ENCODE measurements around the gene RAC2. TPM values are rescaled to one million over a fixed set of nuclear protein-coding genes. Genes with fewer than 3 reads are reported as not detected.
A peak's percentile ranks its signal among the peaks of the same experiment; 100 is the strongest.

The RAC2 gene
- total RNA-seq, 4 donors from 2014 or later, result 1.9 to 3.7 (median 3.5) TPM; not detected in 1

DNA sequence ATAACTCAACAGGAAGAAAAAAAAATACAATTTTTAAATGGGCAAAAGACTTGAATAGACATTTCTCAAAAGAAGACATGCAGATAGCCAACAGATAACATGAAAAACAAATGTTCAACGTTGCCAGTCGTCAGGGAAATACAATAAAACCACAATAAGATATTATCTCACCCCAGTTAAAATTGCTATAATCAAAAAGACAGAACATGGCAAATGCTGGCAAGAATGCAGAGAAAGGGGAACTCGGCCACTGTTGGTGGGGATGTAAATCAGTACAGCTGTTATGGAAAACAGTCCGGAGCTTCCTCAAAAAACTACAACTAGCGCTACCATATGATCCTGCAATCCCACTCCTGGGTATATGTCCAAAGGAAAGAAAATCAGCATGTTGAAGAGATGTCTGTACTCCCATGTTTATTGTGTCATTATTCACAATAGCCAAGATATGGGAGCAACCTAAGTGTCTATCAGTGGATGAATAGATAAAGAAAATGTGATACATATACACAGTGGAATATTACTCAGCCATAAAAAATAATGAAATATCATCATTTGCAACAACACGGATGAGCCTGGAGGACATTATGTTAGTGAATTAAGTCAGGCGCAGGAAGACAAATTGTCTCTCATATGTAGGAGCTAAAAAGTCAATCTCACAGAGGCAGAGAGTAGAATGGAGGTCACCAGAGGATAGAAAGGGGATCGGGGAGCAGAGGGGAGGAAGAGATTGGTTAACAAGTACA is 26.0 kb upstream of the RAC2 start:
- Histone ChIP-seq H3K9me3 (no peaks in the 10 kb centered on the region), H3K4me1 (no peaks in the 10 kb centered on the region), H3K27ac (no peak overlapping the region), H3K36me3 (no peaks in the 10 kb centered on the region), H3K27me3 (peaks cover 13 to 32% (median 30%) of the 10 kb centered on the region in 3 donors), H3K4me3 (no peak overlapping the region)
- ATAC-seq, result no peak
- TF ChIP-seq POLR2A (IDR thresholded peaks at IDR 0.05), result no peak
- TF ChIP-seq, protein P1, sequence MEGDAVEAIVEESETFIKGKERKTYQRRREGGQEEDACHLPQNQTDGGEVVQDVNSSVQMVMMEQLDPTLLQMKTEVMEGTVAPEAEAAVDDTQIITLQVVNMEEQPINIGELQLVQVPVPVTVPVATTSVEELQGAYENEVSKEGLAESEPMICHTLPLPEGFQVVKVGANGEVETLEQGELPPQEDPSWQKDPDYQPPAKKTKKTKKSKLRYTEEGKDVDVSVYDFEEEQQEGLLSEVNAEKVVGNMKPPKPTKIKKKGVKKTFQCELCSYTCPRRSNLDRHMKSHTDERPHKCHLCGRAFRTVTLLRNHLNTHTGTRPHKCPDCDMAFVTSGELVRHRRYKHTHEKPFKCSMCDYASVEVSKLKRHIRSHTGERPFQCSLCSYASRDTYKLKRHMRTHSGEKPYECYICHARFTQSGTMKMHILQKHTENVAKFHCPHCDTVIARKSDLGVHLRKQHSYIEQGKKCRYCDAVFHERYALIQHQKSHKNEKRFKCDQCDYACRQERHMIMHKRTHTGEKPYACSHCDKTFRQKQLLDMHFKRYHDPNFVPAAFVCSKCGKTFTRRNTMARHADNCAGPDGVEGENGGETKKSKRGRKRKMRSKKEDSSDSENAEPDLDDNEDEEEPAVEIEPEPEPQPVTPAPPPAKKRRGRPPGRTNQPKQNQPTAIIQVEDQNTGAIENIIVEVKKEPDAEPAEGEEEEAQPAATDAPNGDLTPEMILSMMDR (IDR thresholded peaks at IDR 0.05 in 4 of 5, conservative IDR thresholded peaks at IDR 0.05 in 1 of 5), result no peak
- in situ Hi-C loops (cut with MboI; ENCODE audit: low sequenced_read_pairs in 4 of 4) (no loop called here), intact Hi-C loops (cut with DNase I; ENCODE audit: low total_unique reads) (no loop called here)
- no peak for DNase-seq

DNA sequence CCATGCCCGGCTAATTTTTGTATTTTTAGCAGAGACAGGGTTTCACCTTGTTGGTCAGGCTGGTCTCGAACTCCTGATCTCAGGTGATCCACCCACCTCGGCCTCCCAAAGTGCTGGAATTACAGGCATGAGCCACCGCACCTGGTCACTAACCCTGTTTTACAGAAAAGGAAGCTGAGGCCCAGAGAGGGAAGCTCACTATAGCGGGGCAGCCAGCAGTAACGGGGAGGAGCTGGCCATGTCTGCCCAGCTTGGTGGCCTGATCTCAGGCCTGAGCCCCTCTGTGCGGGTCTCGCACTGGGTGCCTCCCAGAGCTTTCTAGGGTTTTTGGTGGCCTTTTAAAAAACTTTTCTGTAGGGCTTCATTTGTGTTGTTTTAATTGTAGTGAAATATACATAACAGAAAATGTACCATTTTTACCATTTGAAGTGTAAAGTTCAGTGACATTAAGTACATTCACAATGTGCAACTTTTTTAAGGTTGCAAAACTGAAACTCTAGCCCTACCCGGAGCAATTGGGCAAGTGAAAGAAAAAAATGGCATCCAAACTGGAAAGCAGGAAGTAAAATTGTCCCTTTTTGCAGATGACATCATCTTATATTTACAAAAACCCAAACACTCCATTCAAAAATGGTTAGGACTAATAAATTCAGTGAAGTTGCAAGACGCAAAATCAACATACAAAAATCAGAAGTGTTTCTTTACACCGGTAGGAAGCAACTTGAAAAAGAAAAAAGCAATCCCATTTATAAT is 23.8 kb upstream of the RAC2 start:
- DNase-seq, result no peak
- Histone ChIP-seq H3K36me3 (no peaks in the 10 kb centered on the region), H3K4me3 (no peak overlapping the region), H3K27me3 (peaks cover 8 to 33% (median 20%) of the 10 kb centered on the region in 3 donors), H3K4me1 (no peaks in the 10 kb centered on the region), H3K9me3 (peaks cover 0 to 8% (median 0%) of the 10 kb centered on the region in 3 donors), H3K27ac (no peak overlapping the region)
- TF ChIP-seq, protein P1 (IDR thresholded peaks at IDR 0.05 in 4 of 5, conservative IDR thresholded peaks at IDR 0.05 in 1 of 5), result no peak
- TF ChIP-seq POLR2A (IDR thresholded peaks at IDR 0.05), result no peak
- in situ Hi-C loops (cut with MboI; ENCODE audit: low sequenced_read_pairs in 4 of 4) (no loop called here), intact Hi-C loops (cut with DNase I; ENCODE audit: low total_unique reads) (no loop called here)
- ATAC-seq, result no peak

DNA sequence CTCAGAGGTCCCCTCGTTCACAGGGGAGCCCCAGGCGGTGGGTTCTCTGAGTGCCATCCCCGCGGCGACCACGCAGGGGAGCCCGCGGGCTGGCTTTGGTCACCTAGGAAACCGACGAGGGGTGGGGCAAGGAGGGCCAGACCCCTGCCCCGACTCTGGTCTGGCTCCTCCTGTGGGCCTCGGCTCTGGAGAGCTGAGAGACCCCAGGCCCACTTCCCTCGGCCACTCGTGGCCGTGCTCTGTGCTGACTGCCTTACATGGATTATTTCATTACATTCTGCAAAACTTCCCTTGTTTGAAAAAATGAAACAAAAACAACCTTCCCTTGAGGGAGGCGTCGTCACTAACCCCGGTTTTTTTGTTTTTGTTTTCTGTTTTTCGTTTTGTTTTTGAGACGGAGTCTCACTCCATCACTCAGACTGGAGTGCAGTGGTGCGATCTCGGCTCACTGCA is 23.1 kb upstream of the RAC2 start:
- intact Hi-C loops (cut with DNase I; ENCODE audit: low total_unique reads), result no loop called here
- no peak for TF ChIP-seq POLR2A (IDR thresholded peaks at IDR 0.05)
- TF ChIP-seq, protein P1 (IDR thresholded peaks at IDR 0.05 in 4 of 5, conservative IDR thresholded peaks at IDR 0.05 in 1 of 5), result peak in 4 of 5 experiments; percentile 24 to 51 (median 32)
- H3K9me3 ChIP-seq, result peaks cover 0 to 8% (median 0%) of the 10 kb centered on the region in 3 donors
- no peaks in the 10 kb centered on the region for H3K36me3 ChIP-seq
- no peak overlapping the region for H3K27ac ChIP-seq
- no peak for DNase-seq
- H3K27me3 ChIP-seq, result peaks cover 11 to 35% (median 22%) of the 10 kb centered on the region in 3 donors
- H3K4me3 ChIP-seq, result peak overlapping the region in 1 of 4 donors; percentile 41
- in situ Hi-C loops (cut with MboI; ENCODE audit: low sequenced_read_pairs in 4 of 4), result no loop called here
- H3K4me1 ChIP-seq, result no peaks in the 10 kb centered on the region
- ATAC-seq, result no peak

DNA sequence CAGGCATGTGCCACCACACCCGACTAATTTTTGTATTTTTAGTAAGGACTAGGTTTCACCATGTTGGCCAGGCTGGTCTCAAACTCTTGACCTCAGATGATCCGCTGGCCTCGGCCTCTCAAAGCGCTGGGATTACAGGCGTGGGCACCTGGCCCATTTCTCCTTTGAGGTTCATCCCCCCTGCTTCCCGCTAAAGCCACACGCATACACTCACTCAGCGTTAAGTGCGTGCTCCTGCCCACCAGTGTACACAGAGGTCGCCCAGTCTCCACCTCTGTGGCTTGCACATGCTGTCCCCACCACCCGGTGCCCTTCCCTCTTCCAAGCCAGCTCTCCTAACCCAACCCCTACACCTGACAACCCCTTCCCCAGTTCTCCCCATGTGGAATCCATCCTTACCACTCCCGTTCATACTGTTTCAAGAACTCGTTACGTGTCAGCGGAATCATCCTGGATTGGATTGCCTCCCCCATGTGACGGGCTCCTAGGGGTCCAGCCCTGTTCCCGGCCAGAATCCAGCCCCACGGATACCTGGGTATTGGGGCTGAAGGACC is 22.6 kb upstream of the RAC2 start:
- TF ChIP-seq POLR2A (IDR thresholded peaks at IDR 0.05), result no peak
- TF ChIP-seq, protein P1 (IDR thresholded peaks at IDR 0.05 in 4 of 5, conservative IDR thresholded peaks at IDR 0.05 in 1 of 5), result no peak
- ATAC-seq (no peak), DNase-seq (no peak)
- Histone ChIP-seq H3K9me3 (peaks cover 0 to 8% (median 0%) of the 10 kb centered on the region in 3 donors), H3K27me3 (peaks cover 12 to 35% (median 24%) of the 10 kb centered on the region in 3 donors), H3K4me3 (peak overlapping the region in 1 of 4 donors; percentile 41), H3K36me3 (no peaks in the 10 kb centered on the region), H3K4me1 (no peaks in the 10 kb centered on the region), H3K27ac (no peak overlapping the region)
- intact Hi-C loops (cut with DNase I; ENCODE audit: low total_unique reads), result no loop called here
- in situ Hi-C loops (cut with MboI; ENCODE audit: low sequenced_read_pairs in 4 of 4), result no loop called here

All from gastrocnemius medialis (tissue), 4 donors.